Chondrocyte (in vitro differentiated cells): ENCODE data around the gene GUCY1A2. TPM values are rescaled to one million over a fixed set of nuclear protein-coding genes. Genes with fewer than 3 reads are reported as not detected.

Source experiments
- DNase-seq: peaks from one replicate; pipeline ENCODE4 v3.0.0; 2021; ENCODE audit warnings: mixed read lengths, low spot score
- H3K27ac Mint-ChIP-seq: one replicate; pipeline ENCODE4 v1.8.0; 2021; ENCODE audit warnings: mild to moderate bottlenecking, moderate library complexity, mixed read lengths; ENCODE audit not compliant: unreplicated experiment
- H3K27me3 Mint-ChIP-seq: 2 replicates; pipeline ENCODE4 v1.8.0; 2021; ENCODE audit warnings: low read depth, mixed read lengths
- H3K36me3 Mint-ChIP-seq: 2 replicates; pipeline ENCODE4 v1.8.0; 2021; ENCODE audit warnings: low read depth, mixed read lengths
- H3K4me1 Mint-ChIP-seq: 2 replicates; pipeline ENCODE4 v1.8.0; 2021; ENCODE audit warnings: low read depth, mild to moderate bottlenecking, mixed read lengths
- H3K4me3 Mint-ChIP-seq: one replicate; pipeline ENCODE4 v1.8.0; 2021; ENCODE audit warnings: mild to moderate bottlenecking, moderate library complexity, mixed read lengths; ENCODE audit not compliant: unreplicated experiment
- H3K9me3 Mint-ChIP-seq: 2 replicates; pipeline ENCODE4 v1.8.0; 2021; ENCODE audit warnings: low read depth, mixed read lengths
- CTCF ChIP-seq: fragments of 200-600 bp; sonication (generic); IDR thresholded peaks from 2 replicates; pipeline ENCODE4 v1.5.0; 2021; ENCODE audit warnings: antibody characterized with exemption, mild to moderate bottlenecking, moderate library complexity
- total RNA-seq: library from RNA; stranded (reverse); gene quantifications from 3 replicates; pipeline ENCODE4 v1.2.1, GENCODE V29; 2021

GUCY1A2 gene
- total RNA-seq, 1 donor from 2014 or later = 17.4 TPM

- no peak for TF ChIP-seq CTCF
- H3K4me3 Mint-ChIP-seq = no peak overlapping the region
- peaks cover 1% of the 10 kb centered on the region for H3K27me3 Mint-ChIP-seq
- H3K27ac Mint-ChIP-seq = no peak overlapping the region
- no peaks in the 10 kb centered on the region for H3K9me3 Mint-ChIP-seq
- no peaks in the 10 kb centered on the region for H3K36me3 Mint-ChIP-seq
- no peaks in the 10 kb centered on the region for H3K4me1 Mint-ChIP-seq
- no peak for DNase-seq
These were observed 272.3 kb downstream of the GUCY1A2 start for GRCh38 chr11:106745941-106746340.

- TF ChIP-seq CTCF = no peak
- peaks cover 8% of the 10 kb centered on the region for H3K9me3 Mint-ChIP-seq
- no peak overlapping the region for H3K4me3 Mint-ChIP-seq
- H3K4me1 Mint-ChIP-seq = no peaks in the 10 kb centered on the region
- no peaks in the 10 kb centered on the region for H3K36me3 Mint-ChIP-seq
- no peak for DNase-seq
- H3K27me3 Mint-ChIP-seq = no peaks in the 10 kb centered on the region
- H3K27ac Mint-ChIP-seq = no peak overlapping the region
These were observed 284.6 kb downstream of the GUCY1A2 start for GRCh38 chr11:106733635-106734034.

- Mint-ChIP-seq H3K4me1 (no peaks in the 10 kb centered on the region), H3K36me3 (no peaks in the 10 kb centered on the region), H3K4me3 (no peak overlapping the region), H3K27me3 (no peaks in the 10 kb centered on the region), H3K9me3 (no peaks in the 10 kb centered on the region), H3K27ac (no peak overlapping the region)
- TF ChIP-seq CTCF = no peak
- DNase-seq = no peak
These were observed 289.4 kb downstream of the GUCY1A2 start for GRCh38 chr11:106728859-106729258.

- no peak overlapping the region for H3K27ac Mint-ChIP-seq
- no peaks in the 10 kb centered on the region for H3K9me3 Mint-ChIP-seq
- H3K4me3 Mint-ChIP-seq = no peak overlapping the region
- peaks cover under 1% of the 10 kb centered on the region for H3K4me1 Mint-ChIP-seq
- H3K27me3 Mint-ChIP-seq = no peaks in the 10 kb centered on the region
- DNase-seq = no peak
- no peaks in the 10 kb centered on the region for H3K36me3 Mint-ChIP-seq
- TF ChIP-seq CTCF = no peak
These were observed 289.9 kb downstream of the GUCY1A2 start for GRCh38 chr11:106728379-106728778.

GRCh38 chr11:106727256-106727655 is 291.0 kb downstream of the GUCY1A2 start:
- peaks cover 4% of the 10 kb centered on the region for H3K4me1 Mint-ChIP-seq
- H3K36me3 Mint-ChIP-seq = no peaks in the 10 kb centered on the region
- H3K9me3 Mint-ChIP-seq = no peaks in the 10 kb centered on the region
- no peaks in the 10 kb centered on the region for H3K27me3 Mint-ChIP-seq
- H3K4me3 Mint-ChIP-seq = no peak overlapping the region
- TF ChIP-seq CTCF = no peak
- no peak for DNase-seq
- H3K27ac Mint-ChIP-seq = no peak overlapping the region
